HCT116 (cell line): ENCODE results near the gene HOXA7. TPM values are rescaled to one million over a fixed set of nuclear protein-coding genes. Genes with fewer than 3 reads are reported as not detected.

Experiments
- ATAC-seq: fragments of 200-7000 bp; cut with Tn5 transposase; 2 replicates; pipeline ENCODE4 v1.9.1; 2020; ENCODE audit warnings: mild to moderate bottlenecking, moderate library complexity
- BruUV-seq: library from RNA; stranded (reverse); fragments of 400-500 nt; replicated peaks from 2 replicates; lab custom pipeline; 2021; lab: Mats Ljungman, UMichigan
- CTCF ChIA-PET: fragments of 300-600 bp; sonication (Branson Sonifier 250); formaldehyde crosslinking; loops from one replicate; lab custom pipeline; 2021; ENCODE audit warnings: antibody characterized with exemption; lab: Charles Lee
- POLR2A ChIA-PET: fragments of 300-600, 350-600 bp; sonication (Branson Sonifier 250); formaldehyde crosslinking; loops from one replicate; lab custom pipeline; 2021; ENCODE audit warnings: antibody characterized with exemption; lab: Charles Lee
- RAD21 ChIA-PET, 2 experiments: fragments of 300-600 bp; sonication (Branson Sonifier 250); formaldehyde crosslinking; loops; one replicate each; lab custom pipeline; 2023; ENCODE audit warnings: low total read pairs in 2 of 2; ENCODE audit not compliant: uncharacterized antibody in 2 of 2, unreplicated experiment in 2 of 2, low non-redundant PET in 1 of 2; lab: Charles Lee
- DNase-seq: peaks from one replicate; pipeline ENCODE4 v3.0.0-alpha.2; 2010; ENCODE audit warnings: low read depth, low spot score
- H2AFZ ChIP-seq: fragments of 200-600 bp; shearing (Covaris generic), sonication (generic); 2 replicates; pipeline ENCODE4 v1.6.1; 2017; ENCODE audit warnings: low read depth, mixed run types, mixed read lengths, antibody characterized with exemption, low read length; ENCODE audit not compliant: poor library complexity, severe bottlenecking
- H3K27ac ChIP-seq: 2 replicates; pipeline ENCODE4 v1.5.1; 2012; ENCODE audit warnings: low read depth, low read length
- H3K27me3 ChIP-seq: fragments of 200-600 bp; sonication (generic); 2 replicates; pipeline ENCODE4 v1.6.1; 2016; ENCODE audit warnings: mixed run types, low read length, mixed read lengths; ENCODE audit not compliant: insufficient read depth
- H3K36me3 ChIP-seq, 2 experiments: fragments of 200-500 bp in 1 of 2; fragments of 200-600 bp in 1 of 2; sonication (Bioruptor generic) in 1 of 2; sonication (generic) in 1 of 2; 2 replicates each; pipeline versions ENCODE4 v1.5.1 to v1.6.1; 2014 to 2016; ENCODE audit warnings: low read length in 2 of 2, inconsistent platforms in 1 of 2, mixed read lengths in 1 of 2, mixed run types in 1 of 2; ENCODE audit not compliant: insufficient read depth in 2 of 2, control insufficient read depth in 1 of 2
- H3K4me1 ChIP-seq, 2 experiments: fragments of 200-600 bp in 1 of 2; sonication (generic) in 1 of 2; 2 replicates each; pipeline versions ENCODE4 v1.5.1 to v1.6.1; 2012 to 2017; ENCODE audit warnings: low read length in 2 of 2, inconsistent platforms in 1 of 2, mild to moderate bottlenecking in 1 of 2, mixed read lengths in 1 of 2, mixed run types in 1 of 2, moderate library complexity in 1 of 2; ENCODE audit not compliant: insufficient read depth in 2 of 2, control insufficient read depth in 1 of 2
- H3K4me2 ChIP-seq: fragments of 200-600 bp; sonication (generic); 2 replicates; pipeline ENCODE4 v1.6.1; 2017; ENCODE audit warnings: mixed run types, low read length, mixed read lengths
- H3K4me3 ChIP-seq, 2 experiments: fragments of 200-600 bp in 1 of 2; sonication (generic) in 1 of 2; replicated peaks in 1 of 2; 2 replicates each; pipeline ENCODE4 v1.5.1; 2011 to 2016; ENCODE audit warnings: low read length in 2 of 2, control low read depth in 1 of 2, low read depth in 1 of 2, mild to moderate bottlenecking in 1 of 2, mixed read lengths in 1 of 2, mixed run types in 1 of 2
- H3K79me2 ChIP-seq: fragments of 200-600 bp; sonication (generic); 2 replicates; pipeline ENCODE4 v1.6.1; 2017; ENCODE audit warnings: mild to moderate bottlenecking, mixed run types, low read length, moderate library complexity, mixed read lengths; ENCODE audit not compliant: insufficient read depth
- H3K9ac ChIP-seq: fragments of 200-600 bp; sonication (generic); 2 replicates; pipeline ENCODE4 v1.6.1; 2016; ENCODE audit warnings: low read length, mixed read lengths
- H3K9me2 ChIP-seq: fragments of 200-600 bp; sonication (generic), shearing (Covaris generic); 2 replicates; pipeline ENCODE4 v1.6.1; 2017; ENCODE audit warnings: mixed run types, mild to moderate bottlenecking, moderate library complexity; ENCODE audit not compliant: insufficient read depth
- H3K9me3 ChIP-seq, 2 experiments: fragments of 200-500 bp in 1 of 2; fragments of 200-600 bp in 1 of 2; sonication (Bioruptor generic) in 1 of 2; sonication (generic) in 1 of 2; 2 replicates each; pipeline ENCODE4 v1.6.1; 2014 to 2017; ENCODE audit warnings: low read length in 2 of 2, mixed read lengths in 2 of 2, inconsistent platforms in 1 of 2, low read depth in 1 of 2, mild to moderate bottlenecking in 1 of 2, mixed run types in 1 of 2, moderate library complexity in 1 of 2; ENCODE audit not compliant: control insufficient read depth in 1 of 2, insufficient read depth in 1 of 2
- H4K20me1 ChIP-seq: fragments of 200-600 bp; sonication (generic), shearing (Covaris generic); 2 replicates; pipeline ENCODE4 v1.6.1; 2017; ENCODE audit warnings: mixed run types, mild to moderate bottlenecking, moderate library complexity; ENCODE audit not compliant: insufficient read depth
- CBX3 ChIP-seq: IDR thresholded peaks from 2 replicates; pipeline ENCODE4 v1.6.1; 2012; ENCODE audit warnings: low read depth
- EGR1 ChIP-seq: IDR thresholded peaks from 2 replicates; pipeline ENCODE4 v1.6.1; 2012; ENCODE audit warnings: low read depth
- ELF1 ChIP-seq: IDR thresholded peaks from 2 replicates; pipeline ENCODE4 v1.6.1; 2012; ENCODE audit warnings: low read depth, borderline replicate concordance
- EZH2phosphoT487 ChIP-seq: fragments of 200-600 bp; IDR thresholded peaks from 2 replicates; pipeline ENCODE4 v1.6.1; 2018; ENCODE audit warnings: antibody characterized with exemption, borderline replicate concordance
- FOSL1 ChIP-seq: IDR thresholded peaks from 2 replicates; pipeline ENCODE4 v1.6.1; 2012; ENCODE audit warnings: low read depth
- JUND ChIP-seq: IDR thresholded peaks from 2 replicates; pipeline ENCODE4 v1.6.1; 2012
- POLR2A ChIP-seq: IDR thresholded peaks from 2 replicates; pipeline ENCODE4 v1.7.0; 2011; ENCODE audit warnings: borderline replicate concordance; ENCODE audit not compliant: insufficient read depth, insufficient read length; ENCODE audit errors: extremely low read depth
- POLR2AphosphoS5 ChIP-seq: IDR thresholded peaks from 2 replicates; pipeline ENCODE4 v1.6.1; 2011; ENCODE audit warnings: mild to moderate bottlenecking, low read depth, low read length, moderate library complexity
- RAD21 ChIP-seq: IDR thresholded peaks from 2 replicates; pipeline ENCODE4 v1.6.1; 2012; ENCODE audit warnings: low read depth, mild to moderate bottlenecking
- SIN3A ChIP-seq: IDR thresholded peaks from 2 replicates; pipeline ENCODE4 v1.6.1; 2012; ENCODE audit warnings: low read depth
- SP1 ChIP-seq: IDR thresholded peaks from 2 replicates; pipeline ENCODE4 v1.6.1; 2012; ENCODE audit warnings: low read depth
- SRF ChIP-seq: IDR thresholded peaks from 2 replicates; pipeline ENCODE4 v1.6.1; 2012; ENCODE audit warnings: low read depth
- TCF7L2 ChIP-seq: IDR thresholded peaks from 2 replicates; pipeline ENCODE4 v1.7.0; 2011; ENCODE audit warnings: borderline replicate concordance, inconsistent platforms; ENCODE audit not compliant: insufficient read depth, insufficient read length; ENCODE audit errors: extremely low read depth
- ZFX ChIP-seq: fragments of 450-650 bp; IDR thresholded peaks from 2 replicates; pipeline ENCODE4 v1.6.1; 2017
- ZNF274 ChIP-seq: fragments of 200-500 bp; sonication (Bioruptor generic); IDR thresholded peaks from 2 replicates; pipeline ENCODE4 v1.6.1; 2014; ENCODE audit warnings: mild to moderate bottlenecking, low read depth, low read length, inconsistent platforms
- intact Hi-C: fragments of 100-400 bp; cut with micrococcal nuclease; formaldehyde crosslinking; loops from 2 replicates; pipeline ENCODE4 v1.10.0; 2022
- total RNA-seq: library from RNA; stranded (reverse); gene quantifications from one replicate; pipeline ENCODE4 v1.2.1, GENCODE V29; 2021; ENCODE audit not compliant: unreplicated experiment
- TF ChIP-seq, protein P1 (sequence below): IDR thresholded peaks from 2 replicates; pipeline ENCODE4 v1.6.1; 2011; ENCODE audit warnings: mild to moderate bottlenecking, low read length, moderate library complexity; ENCODE audit not compliant: insufficient replicate concordance; ENCODE audit errors: extremely low read depth
- TF ChIP-seq, protein P2 (sequence below): IDR thresholded peaks from 2 replicates; pipeline ENCODE4 v1.6.1; 2012
- TF ChIP-seq, protein P3 (sequence below), 3 experiments: fragments of 200-600 bp in 1 of 3; sonication (generic) in 1 of 3; IDR thresholded peaks in 2 of 3; conservative IDR thresholded peaks in 1 of 3; 2 replicates each; pipeline ENCODE4 v1.5.1; 2012 to 2017; ENCODE audit warnings: low read depth in 2 of 3, low read length in 2 of 3, antibody characterized with exemption in 1 of 3, borderline replicate concordance in 1 of 3, control low read depth in 1 of 3, mild to moderate bottlenecking in 1 of 3, mixed read lengths in 1 of 3, mixed run types in 1 of 3, moderate library complexity in 1 of 3; ENCODE audit not compliant: insufficient read depth in 1 of 3
- TF ChIP-seq, protein P4 (sequence below): IDR thresholded peaks from 2 replicates; pipeline ENCODE4 v1.6.1; 2012

The HOXA7 gene
- total RNA-seq, 1 experiment from 2014 or later, result 15.0 TPM

DNA sequence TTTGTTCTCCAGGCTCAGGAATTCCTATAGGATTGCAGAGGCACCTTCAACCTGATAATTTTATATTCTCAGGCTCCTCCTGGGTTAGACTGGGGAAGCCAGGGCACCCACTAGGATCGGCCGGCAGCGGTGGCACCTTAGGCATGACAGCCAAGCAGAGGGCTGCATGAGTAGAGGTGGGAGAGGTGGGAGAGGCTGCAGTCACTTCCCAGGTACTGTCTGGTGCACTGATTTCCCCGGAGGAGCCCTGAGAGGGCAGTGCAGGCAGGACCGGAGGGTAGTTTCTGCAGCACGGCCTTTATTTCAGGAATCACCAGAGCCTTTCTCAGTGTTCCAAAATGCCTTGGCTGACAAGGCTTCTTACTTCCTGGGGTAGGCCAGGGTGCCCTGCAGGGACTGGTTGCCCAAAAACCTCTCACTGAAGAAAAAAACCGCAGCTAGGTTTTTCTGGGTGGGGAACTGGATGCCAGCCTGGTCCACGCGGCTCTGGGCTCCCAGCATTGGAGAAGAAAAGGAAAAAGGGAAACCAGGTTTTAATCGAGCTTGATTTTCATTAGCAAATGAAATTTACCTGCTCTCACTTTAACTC, 47.0 kb upstream of the HOXA7 start (continued):
- TF ChIP-seq ELF1 (no peak), SRF (no peak), POLR2AphosphoS5 (no peak), CBX3 (no peak), SP1 (no peak), ZNF274 (no peak), RAD21 (no peak), EZH2phosphoT487 (no peak)
- TF ChIP-seq, protein P1, sequence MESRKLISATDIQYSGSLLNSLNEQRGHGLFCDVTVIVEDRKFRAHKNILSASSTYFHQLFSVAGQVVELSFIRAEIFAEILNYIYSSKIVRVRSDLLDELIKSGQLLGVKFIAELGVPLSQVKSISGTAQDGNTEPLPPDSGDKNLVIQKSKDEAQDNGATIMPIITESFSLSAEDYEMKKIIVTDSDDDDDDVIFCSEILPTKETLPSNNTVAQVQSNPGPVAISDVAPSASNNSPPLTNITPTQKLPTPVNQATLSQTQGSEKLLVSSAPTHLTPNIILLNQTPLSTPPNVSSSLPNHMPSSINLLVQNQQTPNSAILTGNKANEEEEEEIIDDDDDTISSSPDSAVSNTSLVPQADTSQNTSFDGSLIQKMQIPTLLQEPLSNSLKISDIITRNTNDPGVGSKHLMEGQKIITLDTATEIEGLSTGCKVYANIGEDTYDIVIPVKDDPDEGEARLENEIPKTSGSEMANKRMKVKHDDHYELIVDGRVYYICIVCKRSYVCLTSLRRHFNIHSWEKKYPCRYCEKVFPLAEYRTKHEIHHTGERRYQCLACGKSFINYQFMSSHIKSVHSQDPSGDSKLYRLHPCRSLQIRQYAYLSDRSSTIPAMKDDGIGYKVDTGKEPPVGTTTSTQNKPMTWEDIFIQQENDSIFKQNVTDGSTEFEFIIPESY, result no peak

DNA sequence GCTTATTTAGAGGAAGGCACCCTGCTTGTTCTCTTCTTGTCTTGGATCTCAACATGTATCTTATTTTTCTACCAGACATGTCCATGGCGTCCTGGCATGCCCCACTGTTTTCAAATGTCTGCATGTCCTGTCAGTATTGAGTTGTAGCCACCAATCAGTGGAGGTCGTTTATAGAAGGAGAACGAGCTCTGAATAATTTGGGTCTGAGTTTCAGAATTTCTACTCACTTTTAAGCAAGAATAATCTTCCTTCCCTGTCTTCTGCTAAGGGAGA, 46.3 kb upstream of the HOXA7 start:
- Histone ChIP-seq H2AFZ (no peak overlapping the region), H3K4me3 (no peak overlapping the region), H3K9me3 (no peaks in the 10 kb centered on the region), H3K9me2 (no peaks in the 10 kb centered on the region), H3K9ac (no peak overlapping the region), H3K36me3 (no peaks in the 10 kb centered on the region), H3K27ac (no peak overlapping the region), H3K27me3 (no peaks in the 10 kb centered on the region), H4K20me1 (no peaks in the 10 kb centered on the region), H3K4me1 (peaks cover 0 to 24% of the 10 kb centered on the region in 2 experiments; a peak in 3 of 4 replicates), H3K79me2 (no peaks in the 10 kb centered on the region), H3K4me2 (no peak overlapping the region)
- BruUV-seq, result no TSS peak
- RAD21 ChIA-PET, result interaction anchor here in 1 of 2 experiments (0.7 kb wide), 1 partner anchor 772 kb away, joined by 6 read pairs; no protein-coding TSS in a partner anchor
- no peak for DNase-seq
- no peak for ATAC-seq
- intact Hi-C loops, result no loop called here
- POLR2A ChIA-PET, result no interaction called here
- CTCF ChIA-PET, result no interaction called here
- TF ChIP-seq FOSL1 (no peak), POLR2A (no peak), CBX3 (no peak), RAD21 (no peak), TCF7L2 (no peak), EZH2phosphoT487 (no peak), SP1 (no peak), EGR1 (no peak), ZFX (no peak), SIN3A (no peak), ZNF274 (no peak), JUND (no peak)
- TF ChIP-seq, protein P2, sequence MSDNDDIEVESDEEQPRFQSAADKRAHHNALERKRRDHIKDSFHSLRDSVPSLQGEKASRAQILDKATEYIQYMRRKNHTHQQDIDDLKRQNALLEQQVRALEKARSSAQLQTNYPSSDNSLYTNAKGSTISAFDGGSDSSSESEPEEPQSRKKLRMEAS, result no peak
- TF ChIP-seq, protein P3, sequence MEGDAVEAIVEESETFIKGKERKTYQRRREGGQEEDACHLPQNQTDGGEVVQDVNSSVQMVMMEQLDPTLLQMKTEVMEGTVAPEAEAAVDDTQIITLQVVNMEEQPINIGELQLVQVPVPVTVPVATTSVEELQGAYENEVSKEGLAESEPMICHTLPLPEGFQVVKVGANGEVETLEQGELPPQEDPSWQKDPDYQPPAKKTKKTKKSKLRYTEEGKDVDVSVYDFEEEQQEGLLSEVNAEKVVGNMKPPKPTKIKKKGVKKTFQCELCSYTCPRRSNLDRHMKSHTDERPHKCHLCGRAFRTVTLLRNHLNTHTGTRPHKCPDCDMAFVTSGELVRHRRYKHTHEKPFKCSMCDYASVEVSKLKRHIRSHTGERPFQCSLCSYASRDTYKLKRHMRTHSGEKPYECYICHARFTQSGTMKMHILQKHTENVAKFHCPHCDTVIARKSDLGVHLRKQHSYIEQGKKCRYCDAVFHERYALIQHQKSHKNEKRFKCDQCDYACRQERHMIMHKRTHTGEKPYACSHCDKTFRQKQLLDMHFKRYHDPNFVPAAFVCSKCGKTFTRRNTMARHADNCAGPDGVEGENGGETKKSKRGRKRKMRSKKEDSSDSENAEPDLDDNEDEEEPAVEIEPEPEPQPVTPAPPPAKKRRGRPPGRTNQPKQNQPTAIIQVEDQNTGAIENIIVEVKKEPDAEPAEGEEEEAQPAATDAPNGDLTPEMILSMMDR (IDR thresholded peaks at IDR 0.05 in 2 of 3, conservative IDR thresholded peaks at IDR 0.05 in 1 of 3; ENCODE audit: borderline replicate concordance in 1 of 3, insufficient read depth in 1 of 3, low read depth in 2 of 3, low read length in 2 of 3), result no peak
- TF ChIP-seq, protein P4, sequence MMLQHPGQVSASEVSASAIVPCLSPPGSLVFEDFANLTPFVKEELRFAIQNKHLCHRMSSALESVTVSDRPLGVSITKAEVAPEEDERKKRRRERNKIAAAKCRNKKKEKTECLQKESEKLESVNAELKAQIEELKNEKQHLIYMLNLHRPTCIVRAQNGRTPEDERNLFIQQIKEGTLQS, result no peak
- TF ChIP-seq, protein P1, result no peak
